Measurements from ENCODE around the gene MRNIP.
A peak's percentile ranks its signal among the peaks of the same experiment; 100 is the strongest.

The MRNIP gene

GRCh38 chr5:179821298-179822058 lies 37.1 kb downstream of the MRNIP start:
- peak; percentile 99 for DNase-seq (ENCODE audit: low spot score)

GRCh38 chr5:179820483-179821297 lies 37.9 kb downstream of the MRNIP start, which contains the start of gene SQSTM1:
Gene SQSTM1, plus strand, starts transcription at chr5:179820905. Its CDS starts 32 bp downstream, at chr5:179820937.
- DNase-seq (ENCODE audit: low spot score): peak; percentile 90

GRCh38 chr5:179820127-179820482 lies 38.5 kb downstream of the MRNIP start:
- DNase-seq (ENCODE audit: low spot score): no peak

- DNase-seq (ENCODE audit: low spot score): no peak
These were observed 39.1 kb downstream of the MRNIP start for GRCh38 chr5:179819296-179820126.

GRCh38 chr5:179818746-179819295 lies 39.8 kb downstream of the MRNIP start:
- DNase-seq (ENCODE audit: low spot score): peak; percentile 95

- DNase-seq (ENCODE audit: low spot score): no peak
These were observed 40.5 kb downstream of the MRNIP start for GRCh38 chr5:179817890-179818745.

GRCh38 chr5:179817470-179817840 lies 41.2 kb downstream of the MRNIP start:
- DNase-seq (ENCODE audit: low spot score): no peak

GRCh38 chr5:179816796-179817469 lies 41.7 kb downstream of the MRNIP start:
- DNase-seq (ENCODE audit: low spot score): no peak

GRCh38 chr5:179816401-179816795 lies 42.2 kb downstream of the MRNIP start:
- DNase-seq (ENCODE audit: low spot score): no peak

- no peak for DNase-seq (ENCODE audit: low spot score)
These were observed 42.9 kb downstream of the MRNIP start for GRCh38 chr5:179815491-179816249.

GRCh38 chr5:179814090-179814489 lies 44.5 kb downstream of the MRNIP start:
- DNase-seq (ENCODE audit: low spot score): no peak

GRCh38 chr5:179812997-179813607 lies 45.5 kb downstream of the MRNIP start:
- no peak for DNase-seq (ENCODE audit: low spot score)

- DNase-seq (ENCODE audit: low spot score): no peak
These were observed 46.3 kb downstream of the MRNIP start for GRCh38 chr5:179812135-179812825.

GRCh38 chr5:179806250-179807048 lies 52.2 kb downstream of the MRNIP start, which contains the start of gene MGAT4B:
Gene MGAT4B, minus strand, starts transcription at chr5:179806866. Its CDS starts 283 bp downstream, at chr5:179806583.
- DNase-seq (ENCODE audit: low spot score): peak; percentile 94

- peak; percentile 80 for DNase-seq (ENCODE audit: low spot score)
These were observed 52.9 kb downstream of the MRNIP start for GRCh38 chr5:179805529-179806249.

GRCh38 chr5:179805070-179805528 lies 53.5 kb downstream of the MRNIP start:
- DNase-seq (ENCODE audit: low spot score): no peak

GRCh38 chr5:179804555-179804947 lies 54.1 kb downstream of the MRNIP start:
- DNase-seq (ENCODE audit: low spot score): no peak
